ENCODE results near the gene PALD1.

DNA sequence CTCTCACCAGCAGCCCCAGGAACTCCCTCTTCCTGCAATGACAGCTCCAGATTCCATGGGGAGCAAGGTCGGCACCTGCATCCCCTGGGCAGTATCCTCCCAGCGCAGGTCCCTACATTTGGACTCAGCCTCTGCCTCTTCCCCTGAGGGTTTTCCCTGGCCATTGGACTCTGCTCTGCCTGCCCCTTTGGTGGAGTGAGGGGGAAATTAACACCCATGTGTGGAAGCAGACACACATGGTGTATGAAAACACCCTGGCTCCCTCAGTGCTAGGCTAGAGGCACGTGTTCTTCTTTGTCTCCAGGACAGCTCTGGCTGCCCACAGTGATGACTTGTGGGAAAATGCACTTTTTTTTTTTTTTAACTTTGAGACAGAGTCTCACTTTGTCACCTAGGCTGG is 115.6 kb downstream of the PALD1 start:
- TF ChIP-seq NFIC (IDR thresholded peaks at IDR 0.05) (no peak), YY1 (IDR thresholded peaks at IDR 0.05; ENCODE audit: low read depth) (no peak)

Data from Ishikawa (cell line).